ENCODE data around the gene XPR1. TPM values are rescaled to one million over a fixed set of nuclear protein-coding genes. Genes with fewer than 3 reads are reported as not detected.

Gene XPR1
- total and polyA plus RNA-seq, 2 of the 8 experiments (the other 6 are each of a cell fraction or from before 2014, with no cell fraction given), result 28.6 to 43.9 TPM

GRCh38 chr1:180612632-180613031 is 19.2 kb upstream of the XPR1 start (continued):
- TF ChIP-seq SP2 (IDR thresholded peaks at IDR 0.05; ENCODE audit: low read length) (no peak), CBX8 (IDR thresholded peaks at IDR 0.05; ENCODE audit: borderline replicate concordance, low read depth, low read length) (no peak), ATF3 (IDR thresholded peaks at IDR 0.05; ENCODE audit: insufficient read depth, low read depth, low read length) (no peak), PHF8 (conservative IDR thresholded peaks at IDR 0.05; ENCODE audit: low read depth, low read length) (no peak), SRF (IDR thresholded peaks at IDR 0.05; ENCODE audit: low read depth, low read length) (no peak), SIN3A (conservative IDR thresholded peaks at IDR 0.05 in 1 of 2, IDR thresholded peaks at IDR 0.05 in 1 of 2; ENCODE audit: low read depth in 1 of 2, low read length in 2 of 2) (no peak), NRF1 (IDR thresholded peaks at IDR 0.05; ENCODE audit: low read depth, low read length) (no peak), POLR2A (IDR thresholded peaks at IDR 0.05; ENCODE audit: control extremely low read depth in 1 of 2, low read depth in 2 of 2, low read length in 2 of 2) (no peak)

Data from H1 (cell line).